Mammary epithelial cell (primary cell): ENCODE data around the gene CORO1C.

Experiments used
- EZH2 ChIP-seq: IDR thresholded peaks from 2 replicates; pipeline ENCODE4 v1.6.1; 2012; ENCODE audit warnings: low read length, inconsistent platforms, borderline replicate concordance
- TF ChIP-seq, protein P1 (sequence below), 2 donors: IDR thresholded peaks in 1 of 2; conservative IDR thresholded peaks in 1 of 2; 2 replicates each; pipeline ENCODE4 v1.5.1; 2011 to 2012; ENCODE audit warnings: inconsistent platforms in 2 of 2, low read length in 2 of 2, mild to moderate bottlenecking in 2 of 2, control low read depth in 1 of 2, low read depth in 1 of 2; ENCODE audit not compliant: insufficient read depth in 1 of 2; ENCODE audit errors: extremely low read depth in 1 of 2

DNA sequence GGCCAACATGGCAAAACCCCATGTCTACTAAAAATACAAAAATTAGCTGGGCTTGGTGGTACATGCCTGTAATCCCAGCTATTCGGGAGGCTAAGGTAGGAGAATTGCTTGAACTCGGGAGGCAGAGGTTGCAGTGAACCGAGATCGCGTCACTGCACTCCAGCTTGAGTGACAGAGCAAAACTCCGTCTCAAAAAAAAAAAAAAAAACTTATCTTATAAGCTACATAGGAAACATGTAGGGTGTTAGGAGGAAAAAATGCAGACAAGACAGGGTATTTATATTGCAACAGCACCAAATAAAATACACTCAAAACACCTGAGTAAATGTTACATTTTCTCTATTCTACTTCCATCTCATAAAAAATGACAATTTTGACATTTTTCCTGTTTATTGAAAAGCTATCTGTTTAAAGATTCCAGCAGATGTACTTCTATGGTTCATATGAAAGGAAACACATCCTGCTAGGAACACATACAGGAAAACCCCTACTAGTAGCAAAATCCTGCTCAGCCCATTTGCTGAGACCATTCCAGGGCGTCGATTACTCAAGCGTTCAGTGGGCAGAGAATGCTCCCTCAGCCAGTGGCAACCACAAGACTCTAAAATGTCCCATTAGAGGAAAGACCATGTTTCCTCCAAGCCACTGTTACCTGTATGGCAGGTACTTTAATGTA is 19.7 kb downstream of the CORO1C start:
- TF ChIP-seq, protein P1, sequence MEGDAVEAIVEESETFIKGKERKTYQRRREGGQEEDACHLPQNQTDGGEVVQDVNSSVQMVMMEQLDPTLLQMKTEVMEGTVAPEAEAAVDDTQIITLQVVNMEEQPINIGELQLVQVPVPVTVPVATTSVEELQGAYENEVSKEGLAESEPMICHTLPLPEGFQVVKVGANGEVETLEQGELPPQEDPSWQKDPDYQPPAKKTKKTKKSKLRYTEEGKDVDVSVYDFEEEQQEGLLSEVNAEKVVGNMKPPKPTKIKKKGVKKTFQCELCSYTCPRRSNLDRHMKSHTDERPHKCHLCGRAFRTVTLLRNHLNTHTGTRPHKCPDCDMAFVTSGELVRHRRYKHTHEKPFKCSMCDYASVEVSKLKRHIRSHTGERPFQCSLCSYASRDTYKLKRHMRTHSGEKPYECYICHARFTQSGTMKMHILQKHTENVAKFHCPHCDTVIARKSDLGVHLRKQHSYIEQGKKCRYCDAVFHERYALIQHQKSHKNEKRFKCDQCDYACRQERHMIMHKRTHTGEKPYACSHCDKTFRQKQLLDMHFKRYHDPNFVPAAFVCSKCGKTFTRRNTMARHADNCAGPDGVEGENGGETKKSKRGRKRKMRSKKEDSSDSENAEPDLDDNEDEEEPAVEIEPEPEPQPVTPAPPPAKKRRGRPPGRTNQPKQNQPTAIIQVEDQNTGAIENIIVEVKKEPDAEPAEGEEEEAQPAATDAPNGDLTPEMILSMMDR (conservative IDR thresholded peaks at IDR 0.05 in 1 of 2, IDR thresholded peaks at IDR 0.05 in 1 of 2; ENCODE audit: extremely low read depth in 1 of 2, insufficient read depth in 1 of 2, low read depth in 1 of 2, low read length in 2 of 2), result no peak
- no peak for TF ChIP-seq EZH2
